Measurements from ENCODE around the gene RNF11.

DNA sequence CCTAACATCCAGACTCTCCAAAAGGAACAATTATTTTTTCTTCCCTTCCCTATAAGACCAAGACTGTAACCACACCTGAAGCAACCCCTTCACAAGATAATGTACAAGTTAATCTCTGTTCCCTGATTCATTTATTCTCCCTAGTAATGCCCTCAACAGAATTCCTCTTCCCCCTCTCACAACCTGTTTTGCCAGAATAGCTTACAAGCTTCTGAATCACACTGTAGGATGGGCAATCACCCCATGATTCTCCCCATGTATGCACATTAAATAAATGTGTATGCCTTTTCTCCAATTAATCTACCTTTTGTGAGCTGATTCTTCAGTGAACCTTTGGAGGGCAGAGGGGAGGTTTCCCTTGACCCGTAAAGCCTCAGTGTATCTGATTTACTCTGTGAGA is 20.9 kb upstream of the RNF11 start:
- TF ChIP-seq POLR2A (IDR thresholded peaks at IDR 0.05): no peak
- TF ChIP-seq, protein P1, sequence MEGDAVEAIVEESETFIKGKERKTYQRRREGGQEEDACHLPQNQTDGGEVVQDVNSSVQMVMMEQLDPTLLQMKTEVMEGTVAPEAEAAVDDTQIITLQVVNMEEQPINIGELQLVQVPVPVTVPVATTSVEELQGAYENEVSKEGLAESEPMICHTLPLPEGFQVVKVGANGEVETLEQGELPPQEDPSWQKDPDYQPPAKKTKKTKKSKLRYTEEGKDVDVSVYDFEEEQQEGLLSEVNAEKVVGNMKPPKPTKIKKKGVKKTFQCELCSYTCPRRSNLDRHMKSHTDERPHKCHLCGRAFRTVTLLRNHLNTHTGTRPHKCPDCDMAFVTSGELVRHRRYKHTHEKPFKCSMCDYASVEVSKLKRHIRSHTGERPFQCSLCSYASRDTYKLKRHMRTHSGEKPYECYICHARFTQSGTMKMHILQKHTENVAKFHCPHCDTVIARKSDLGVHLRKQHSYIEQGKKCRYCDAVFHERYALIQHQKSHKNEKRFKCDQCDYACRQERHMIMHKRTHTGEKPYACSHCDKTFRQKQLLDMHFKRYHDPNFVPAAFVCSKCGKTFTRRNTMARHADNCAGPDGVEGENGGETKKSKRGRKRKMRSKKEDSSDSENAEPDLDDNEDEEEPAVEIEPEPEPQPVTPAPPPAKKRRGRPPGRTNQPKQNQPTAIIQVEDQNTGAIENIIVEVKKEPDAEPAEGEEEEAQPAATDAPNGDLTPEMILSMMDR (IDR thresholded peaks at IDR 0.05): no peak

All from esophagus squamous epithelium (tissue), 4 donors.